ENCODE data around the gene ANK3.

GRCh38 chr10:60098677-60099601, 290.7 kb downstream of the ANK3 start:
- no peak for TF ChIP-seq CTCF (IDR thresholded peaks at IDR 0.05; ENCODE audit: poor library complexity)
- TF ChIP-seq EZH2 (IDR thresholded peaks at IDR 0.05; ENCODE audit: borderline replicate concordance), result no peak
- TF ChIP-seq EZH2phosphoT487 (IDR thresholded peaks at IDR 0.05; ENCODE audit: low read depth, severe bottlenecking, unreplicated experiment), result no peak
